ENCODE data around the gene GUCA1A.

DNA sequence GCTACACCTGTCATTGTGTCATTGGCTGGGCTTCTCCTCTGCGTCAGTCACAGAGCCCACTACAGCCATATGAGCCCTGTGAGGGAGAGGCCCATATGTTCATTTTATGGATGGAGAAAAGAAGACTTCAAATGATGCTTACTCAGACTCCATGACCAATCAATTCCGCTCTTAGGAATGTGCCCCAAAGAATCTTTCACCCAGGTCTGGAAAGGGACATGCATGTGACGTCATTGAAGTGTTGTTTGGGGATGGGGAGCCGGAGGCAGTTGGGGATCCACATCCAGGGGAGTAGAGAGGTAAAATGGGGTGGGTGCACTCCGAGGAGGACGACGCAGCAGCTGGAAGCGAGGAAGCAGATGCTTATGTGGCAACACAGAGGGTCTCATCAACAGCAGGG lies 21.1 kb upstream of the GUCA1A start:
- TF ChIP-seq, protein P1, sequence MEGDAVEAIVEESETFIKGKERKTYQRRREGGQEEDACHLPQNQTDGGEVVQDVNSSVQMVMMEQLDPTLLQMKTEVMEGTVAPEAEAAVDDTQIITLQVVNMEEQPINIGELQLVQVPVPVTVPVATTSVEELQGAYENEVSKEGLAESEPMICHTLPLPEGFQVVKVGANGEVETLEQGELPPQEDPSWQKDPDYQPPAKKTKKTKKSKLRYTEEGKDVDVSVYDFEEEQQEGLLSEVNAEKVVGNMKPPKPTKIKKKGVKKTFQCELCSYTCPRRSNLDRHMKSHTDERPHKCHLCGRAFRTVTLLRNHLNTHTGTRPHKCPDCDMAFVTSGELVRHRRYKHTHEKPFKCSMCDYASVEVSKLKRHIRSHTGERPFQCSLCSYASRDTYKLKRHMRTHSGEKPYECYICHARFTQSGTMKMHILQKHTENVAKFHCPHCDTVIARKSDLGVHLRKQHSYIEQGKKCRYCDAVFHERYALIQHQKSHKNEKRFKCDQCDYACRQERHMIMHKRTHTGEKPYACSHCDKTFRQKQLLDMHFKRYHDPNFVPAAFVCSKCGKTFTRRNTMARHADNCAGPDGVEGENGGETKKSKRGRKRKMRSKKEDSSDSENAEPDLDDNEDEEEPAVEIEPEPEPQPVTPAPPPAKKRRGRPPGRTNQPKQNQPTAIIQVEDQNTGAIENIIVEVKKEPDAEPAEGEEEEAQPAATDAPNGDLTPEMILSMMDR (IDR thresholded peaks at IDR 0.05): no peak
- no peak for TF ChIP-seq POLR2A (IDR thresholded peaks at IDR 0.05)
